GM23338 (cell line): ENCODE data around the gene UCHL1.

ENCODE experiments used
- CREB1 ChIP-seq: fragments of 250-450 bp; sonication (Bioruptor Pico); IDR thresholded peaks from 2 replicates; pipeline ENCODE4 v1.5.0; 2020; ENCODE audit warnings: low read depth, mild to moderate bottlenecking, moderate library complexity
- CTCF ChIP-seq, 2 experiments: fragments of 200-600 bp in 1 of 2; sonication (generic) in 1 of 2; conservative IDR thresholded peaks; 2 replicates each; pipeline versions ENCODE4 v1.5.1 to v1.6.1; 2016 to 2017; ENCODE audit warnings: antibody characterized with exemption in 2 of 2, low read depth in 2 of 2, mild to moderate bottlenecking in 2 of 2, moderate library complexity in 1 of 2
- ETS1 ChIP-seq: IDR thresholded peaks from 2 replicates; pipeline ENCODE4 v1.6.1; 2016; ENCODE audit warnings: antibody characterized with exemption
- EZH2 ChIP-seq: fragments of 200-600 bp; sonication (generic); IDR thresholded peaks from one replicate; pipeline ENCODE4 v1.8.0; 2017; ENCODE audit warnings: antibody characterized with exemption, mild to moderate bottlenecking, low read depth; ENCODE audit not compliant: unreplicated experiment
- EZH2phosphoT487 ChIP-seq: fragments of 200-600 bp; sonication (generic); IDR thresholded peaks from one replicate; pipeline ENCODE4 v1.8.1; 2018; ENCODE audit warnings: antibody characterized with exemption; ENCODE audit not compliant: unreplicated experiment
- JUNB ChIP-seq: IDR thresholded peaks from one replicate; pipeline ENCODE4 v1.6.1; 2016; ENCODE audit warnings: antibody characterized with exemption; ENCODE audit not compliant: unreplicated experiment
- NANOG ChIP-seq: IDR thresholded peaks from 2 replicates; pipeline ENCODE4 v1.6.1; 2016; ENCODE audit warnings: antibody characterized with exemption, borderline replicate concordance
- POLR2AphosphoS5 ChIP-seq: IDR thresholded peaks from 2 replicates; pipeline ENCODE4 v1.6.1; 2016; ENCODE audit warnings: antibody characterized with exemption, low read depth
- REST ChIP-seq: IDR thresholded peaks from one replicate; pipeline ENCODE4 v1.6.1; 2018; ENCODE audit warnings: antibody characterized with exemption; ENCODE audit not compliant: unreplicated experiment
- STAT1 ChIP-seq: IDR thresholded peaks from one replicate; pipeline ENCODE4 v1.6.1; 2016; ENCODE audit warnings: antibody characterized with exemption; ENCODE audit not compliant: unreplicated experiment
- ZNF114 ChIP-seq: fragments of 250-450 bp; sonication (Bioruptor Pico); IDR thresholded peaks from 2 replicates; pipeline ENCODE4 v1.5.0; 2020; ENCODE audit warnings: mild to moderate bottlenecking, moderate library complexity
- ZNF462 ChIP-seq: fragments of 250-450 bp; sonication (Bioruptor Pico); IDR thresholded peaks from 2 replicates; pipeline ENCODE4 v1.5.0; 2020; ENCODE audit warnings: mild to moderate bottlenecking, moderate library complexity

- no peak for TF ChIP-seq POLR2AphosphoS5
- TF ChIP-seq CTCF (conservative IDR thresholded peaks at IDR 0.05; ENCODE audit: low read depth in 2 of 2) = no peak
- TF ChIP-seq EZH2phosphoT487 = no peak
- no peak for TF ChIP-seq EZH2
- no peak for TF ChIP-seq ETS1
- TF ChIP-seq NANOG = no peak
- TF ChIP-seq REST = no peak
- TF ChIP-seq CREB1 = no peak
- no peak for TF ChIP-seq ZNF114 (CRISPR knock-in tag)
- no peak for TF ChIP-seq JUNB
- no peak for TF ChIP-seq STAT1
- TF ChIP-seq ZNF462 = no peak
Measured at GRCh38 chr4:41299486-41299885, 42.8 kb downstream of the UCHL1 start.
